Bronchial epithelial cell (primary cell): ENCODE data around the gene SLC25A11. TPM values are rescaled to one million over a fixed set of nuclear protein-coding genes. Genes with fewer than 3 reads are reported as not detected.

Experiments used
- DNase-seq: peaks from one replicate; pipeline ENCODE4 v3.0.0-alpha.2; 2010; ENCODE audit warnings: low read depth
- FAIRE-seq: peaks from 2 replicates; lab custom pipeline; 2011; peaks lifted over from hg19 to GRCh38; lab: Jason Lieb, UNC
- H3K27me3 ChIP-seq: 2 replicates; pipeline ENCODE4 v1.5.1; 2011; ENCODE audit warnings: low read length; ENCODE audit not compliant: control insufficient read depth, insufficient read depth
- H3K36me3 ChIP-seq: 2 replicates; pipeline ENCODE4 v1.5.1; 2011; ENCODE audit warnings: low read length; ENCODE audit not compliant: control insufficient read depth, insufficient read depth
- H3K4me3 ChIP-seq: 2 replicates; pipeline ENCODE4 v1.5.1; 2011; ENCODE audit warnings: mild to moderate bottlenecking, low read depth, low read length, control low read depth
- CTCF ChIP-seq: IDR thresholded peaks from 2 replicates; pipeline ENCODE4 v1.5.1; 2011; ENCODE audit warnings: mild to moderate bottlenecking, moderate library complexity, low read length, control low read depth, inconsistent platforms; ENCODE audit not compliant: insufficient read depth, severe bottlenecking
- total RNA-seq: library from RNA; depleted of rRNA; stranded (reverse); fragments of >200 nt; gene quantifications from 2 replicates; pipeline ENCODE4 v1.2.1, GENCODE V29; 2014

The SLC25A11 gene
- total RNA-seq, 1 donor from 2014 or later = 51.6 TPM

- no peak for FAIRE-seq
- Histone ChIP-seq H3K36me3 (peaks cover 28% of the 10 kb centered on the region), H3K27me3 (no peaks in the 10 kb centered on the region), H3K4me3 (no peak overlapping the region)
- DNase-seq = peak; percentile 43
- TF ChIP-seq CTCF = peak; percentile 67
These were observed 40.9 kb upstream of the SLC25A11 start for GRCh38 chr17:4980644-4981216.

GRCh38 chr17:4978726-4979125 lies 38.9 kb upstream of the SLC25A11 start:
- Histone ChIP-seq H3K4me3 (no peak overlapping the region), H3K27me3 (no peaks in the 10 kb centered on the region), H3K36me3 (peaks cover 24% of the 10 kb centered on the region)
- DNase-seq (no peak), FAIRE-seq (no peak)
- no peak for TF ChIP-seq CTCF

- no peak for TF ChIP-seq CTCF
- Histone ChIP-seq H3K27me3 (no peaks in the 10 kb centered on the region), H3K36me3 (peaks cover 22% of the 10 kb centered on the region), H3K4me3 (no peak overlapping the region)
- FAIRE-seq = no peak
- DNase-seq = no peak
These were observed 34.3 kb upstream of the SLC25A11 start for GRCh38 chr17:4974115-4974670.

GRCh38 chr17:4973256-4974114 lies 33.6 kb upstream of the SLC25A11 start:
- DNase-seq = no peak
- Histone ChIP-seq H3K36me3 (peaks cover 18% of the 10 kb centered on the region), H3K4me3 (no peak overlapping the region), H3K27me3 (no peaks in the 10 kb centered on the region)
- no peak for FAIRE-seq
- no peak for TF ChIP-seq CTCF

GRCh38 chr17:4972752-4973151 lies 32.9 kb upstream of the SLC25A11 start:
- Histone ChIP-seq H3K36me3 (peaks cover 13% of the 10 kb centered on the region), H3K27me3 (no peaks in the 10 kb centered on the region), H3K4me3 (no peak overlapping the region)
- FAIRE-seq = no peak
- no peak for TF ChIP-seq CTCF
- DNase-seq = no peak
